Thoracic aorta (tissue), 2 donors: ENCODE measurements around the gene DDX39A. TPM values are rescaled to one million over a fixed set of nuclear protein-coding genes. Genes with fewer than 3 reads are reported as not detected.

Experiments used
- ATAC-seq: fragments of 150-250 bp; one replicate; pipeline ENCODE4 v1.8.0; 2017; ENCODE audit warnings: low read depth; ENCODE audit not compliant: insufficient number of reproducible peaks, low FRiP score
- DNase-seq: peaks from one replicate; pipeline ENCODE4 v3.0.0-alpha.2; 2020; ENCODE audit warnings: low spot score
- H3K27ac ChIP-seq, 2 donors: fragments of 200-600 bp; sonication (generic); 1 replicate in 1 of 2; 2 replicates in 1 of 2; pipeline ENCODE4 v1.5.1; 2016; ENCODE audit warnings: mild to moderate bottlenecking in 2 of 2, moderate library complexity in 2 of 2
- H3K27me3 ChIP-seq: fragments of 200-600 bp; sonication (generic); replicated peaks from 2 replicates; pipeline ENCODE4 v1.6.0; 2016; ENCODE audit warnings: mild to moderate bottlenecking; ENCODE audit not compliant: insufficient read depth
- H3K36me3 ChIP-seq: fragments of 200-600 bp; sonication (generic); one replicate; pipeline ENCODE4 v1.5.1; 2016
- H3K4me1 ChIP-seq, 2 donors: fragments of 200-600 bp; sonication (generic); 1 replicate in 1 of 2; 2 replicates in 1 of 2; pipeline versions ENCODE4 v1.5.1 to v1.6.0; 2016; ENCODE audit warnings: low read depth in 2 of 2, mild to moderate bottlenecking in 1 of 2; ENCODE audit not compliant: control insufficient read depth in 1 of 2
- H3K4me3 ChIP-seq: fragments of 200-600 bp; sonication (generic); 2 replicates; pipeline ENCODE4 v1.5.1; 2016; ENCODE audit warnings: mild to moderate bottlenecking
- H3K9me3 ChIP-seq: fragments of 200-600 bp; sonication (generic); 2 replicates; pipeline ENCODE4 v1.5.1; 2016
- total RNA-seq, 2 donors: library from RNA; depleted of rRNA; stranded (reverse); fragments of >200 nt; gene quantifications; one replicate each; pipeline versions ENCODE4 v1.1.0 to v1.2.3, GENCODE V29; 2016
- TF ChIP-seq, protein P1 (sequence below): fragments of 200-600 bp; sonication (generic); IDR thresholded peaks from one replicate; pipeline ENCODE4 v1.5.1; 2019; ENCODE audit warnings: antibody characterized with exemption

The DDX39A gene
- total RNA-seq, 2 donors from 2014 or later: 77.4 to 81.6 TPM

DNA sequence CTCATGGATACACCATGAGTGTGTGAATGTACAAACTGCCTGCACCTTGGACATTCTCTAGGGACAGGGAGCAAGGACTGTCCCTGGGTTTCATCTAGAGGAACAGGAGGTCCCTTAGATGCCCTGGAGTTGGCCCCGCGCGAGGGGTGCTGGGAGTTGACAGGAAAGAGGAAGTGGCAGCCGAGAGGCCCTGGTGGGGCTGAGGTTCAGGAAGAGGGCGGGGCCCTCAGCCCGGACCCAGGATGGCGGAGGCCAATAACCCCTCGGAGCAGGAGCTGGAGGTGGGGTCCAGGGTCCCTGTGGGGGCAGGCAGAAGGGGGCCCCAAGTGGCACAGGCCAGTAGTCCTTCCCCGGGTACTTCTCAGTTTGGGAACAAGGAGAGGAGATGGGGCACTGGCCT is 20.9 kb upstream of the DDX39A start:
- ATAC-seq: no peak
- DNase-seq: no peak
- Histone ChIP-seq H3K27me3 (no peaks in the 10 kb centered on the region), H3K9me3 (no peaks in the 10 kb centered on the region), H3K27ac (no peak overlapping the region), H3K36me3 (peaks cover 35% of the 10 kb centered on the region), H3K4me1 (peaks cover 5 to 10% of the 10 kb centered on the region in 2 donors), H3K4me3 (peak overlapping the region; percentile 57)
- TF ChIP-seq, protein P1, sequence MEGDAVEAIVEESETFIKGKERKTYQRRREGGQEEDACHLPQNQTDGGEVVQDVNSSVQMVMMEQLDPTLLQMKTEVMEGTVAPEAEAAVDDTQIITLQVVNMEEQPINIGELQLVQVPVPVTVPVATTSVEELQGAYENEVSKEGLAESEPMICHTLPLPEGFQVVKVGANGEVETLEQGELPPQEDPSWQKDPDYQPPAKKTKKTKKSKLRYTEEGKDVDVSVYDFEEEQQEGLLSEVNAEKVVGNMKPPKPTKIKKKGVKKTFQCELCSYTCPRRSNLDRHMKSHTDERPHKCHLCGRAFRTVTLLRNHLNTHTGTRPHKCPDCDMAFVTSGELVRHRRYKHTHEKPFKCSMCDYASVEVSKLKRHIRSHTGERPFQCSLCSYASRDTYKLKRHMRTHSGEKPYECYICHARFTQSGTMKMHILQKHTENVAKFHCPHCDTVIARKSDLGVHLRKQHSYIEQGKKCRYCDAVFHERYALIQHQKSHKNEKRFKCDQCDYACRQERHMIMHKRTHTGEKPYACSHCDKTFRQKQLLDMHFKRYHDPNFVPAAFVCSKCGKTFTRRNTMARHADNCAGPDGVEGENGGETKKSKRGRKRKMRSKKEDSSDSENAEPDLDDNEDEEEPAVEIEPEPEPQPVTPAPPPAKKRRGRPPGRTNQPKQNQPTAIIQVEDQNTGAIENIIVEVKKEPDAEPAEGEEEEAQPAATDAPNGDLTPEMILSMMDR: no peak

DNA sequence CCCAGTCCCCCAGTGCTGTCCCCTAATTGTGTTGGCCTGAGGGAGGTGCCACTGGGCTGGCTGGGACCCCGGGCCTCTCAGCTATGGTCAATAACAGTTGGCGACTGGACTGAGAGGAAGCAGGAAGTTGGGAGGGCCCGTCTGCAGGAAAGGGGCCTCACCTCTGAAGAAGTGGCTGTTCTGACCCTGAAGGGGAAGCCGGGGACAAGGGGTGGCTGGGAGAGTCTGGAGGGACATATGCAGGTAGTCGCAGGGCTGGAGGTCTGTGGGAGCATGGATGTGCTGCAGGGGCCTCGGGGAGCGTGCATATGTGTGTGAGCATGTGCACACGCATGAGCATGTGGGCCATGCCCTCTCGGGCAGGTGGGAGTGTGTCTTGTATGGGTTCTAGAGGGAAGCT is 19.9 kb upstream of the DDX39A start:
- peaks cover 25% of the 10 kb centered on the region for H3K36me3 ChIP-seq
- ATAC-seq (no peak), DNase-seq (no peak)
- peaks cover 15 to 20% of the 10 kb centered on the region in 2 donors for H3K4me1 ChIP-seq
- TF ChIP-seq, protein P1: no peak
- no peaks in the 10 kb centered on the region for H3K9me3 ChIP-seq
- H3K27me3 ChIP-seq: no peaks in the 10 kb centered on the region
- no peak overlapping the region for H3K27ac ChIP-seq
- H3K4me3 ChIP-seq: no peak overlapping the region

DNA sequence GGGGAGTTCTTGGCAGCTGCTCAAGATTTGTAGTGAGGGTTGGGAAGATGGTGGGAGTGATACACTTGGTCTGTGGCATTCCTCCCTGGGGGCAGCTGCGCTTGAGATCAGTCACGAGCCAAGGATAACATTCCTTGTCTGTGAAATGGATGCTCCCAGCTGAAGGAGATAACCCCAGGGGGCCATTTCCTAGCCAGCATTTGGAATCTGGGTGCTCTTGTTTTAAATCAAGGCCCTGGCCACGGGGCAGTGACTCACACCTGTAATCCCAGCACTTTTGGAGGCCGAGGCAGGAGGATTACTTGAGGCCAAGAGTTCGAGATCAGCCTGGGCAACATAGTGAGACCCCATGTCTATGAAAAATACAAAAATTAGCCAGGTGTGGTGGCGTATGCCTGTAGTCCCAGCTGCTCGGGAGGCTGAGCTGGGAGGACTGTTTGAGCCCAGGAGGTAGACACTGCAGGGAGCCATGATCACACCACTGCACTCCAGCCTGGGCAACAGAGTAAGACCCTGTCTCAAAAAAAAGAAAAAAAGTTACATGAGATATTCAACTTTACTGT is 18.5 kb upstream of the DDX39A start:
- Histone ChIP-seq H3K27me3 (no peaks in the 10 kb centered on the region), H3K4me1 (peaks cover 18 to 24% of the 10 kb centered on the region in 2 donors), H3K36me3 (peaks cover 13% of the 10 kb centered on the region), H3K9me3 (no peaks in the 10 kb centered on the region), H3K4me3 (no peak overlapping the region), H3K27ac (no peak overlapping the region)
- TF ChIP-seq, protein P1: no peak
- DNase-seq (no peak), ATAC-seq (no peak)

DNA sequence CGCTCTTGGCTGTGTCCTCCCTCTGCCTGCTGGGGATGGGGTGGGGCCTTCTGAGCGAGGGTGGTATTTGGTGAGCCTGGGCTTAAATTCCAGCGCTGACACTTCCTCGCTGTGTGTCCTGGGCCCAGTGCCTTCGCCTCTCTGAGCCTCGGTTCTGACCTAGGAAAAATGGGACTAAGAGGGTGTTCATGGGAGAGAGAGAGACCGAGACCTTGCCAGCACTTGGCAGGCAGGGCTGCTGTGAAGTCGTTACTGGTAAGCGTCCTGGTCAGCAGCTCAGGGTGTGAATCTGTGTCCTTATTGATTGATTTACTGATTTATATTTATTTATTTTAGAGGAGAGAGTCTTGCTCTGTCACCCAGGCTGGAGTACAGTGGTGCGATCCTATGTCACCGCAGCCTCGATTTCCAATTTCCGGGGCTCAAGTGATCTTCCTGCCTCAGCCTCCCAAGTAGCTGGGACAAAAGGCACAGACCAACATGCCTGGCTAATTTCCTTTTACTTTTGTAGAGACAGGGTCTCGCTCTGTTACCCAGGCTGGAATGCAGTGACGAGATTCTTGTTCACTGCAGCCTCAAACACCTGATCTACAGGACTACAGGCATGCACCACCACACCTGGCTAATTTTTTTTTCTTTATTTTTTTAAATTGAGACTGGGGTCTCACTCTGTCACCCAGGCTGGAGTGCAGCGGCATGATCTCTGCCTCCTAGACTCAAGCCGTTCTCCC is 16.3 kb upstream of the DDX39A start:
- H3K9me3 ChIP-seq: no peaks in the 10 kb centered on the region
- H3K27me3 ChIP-seq: no peaks in the 10 kb centered on the region
- peaks cover 15 to 36% of the 10 kb centered on the region in 2 donors for H3K4me1 ChIP-seq
- H3K36me3 ChIP-seq: no peaks in the 10 kb centered on the region
- H3K4me3 ChIP-seq: peak overlapping the region; percentile 95
- peak overlapping the region; percentile 70 to 82 for H3K27ac ChIP-seq
- DNase-seq (no peak), ATAC-seq (no peak)
- TF ChIP-seq, protein P1: no peak

DNA sequence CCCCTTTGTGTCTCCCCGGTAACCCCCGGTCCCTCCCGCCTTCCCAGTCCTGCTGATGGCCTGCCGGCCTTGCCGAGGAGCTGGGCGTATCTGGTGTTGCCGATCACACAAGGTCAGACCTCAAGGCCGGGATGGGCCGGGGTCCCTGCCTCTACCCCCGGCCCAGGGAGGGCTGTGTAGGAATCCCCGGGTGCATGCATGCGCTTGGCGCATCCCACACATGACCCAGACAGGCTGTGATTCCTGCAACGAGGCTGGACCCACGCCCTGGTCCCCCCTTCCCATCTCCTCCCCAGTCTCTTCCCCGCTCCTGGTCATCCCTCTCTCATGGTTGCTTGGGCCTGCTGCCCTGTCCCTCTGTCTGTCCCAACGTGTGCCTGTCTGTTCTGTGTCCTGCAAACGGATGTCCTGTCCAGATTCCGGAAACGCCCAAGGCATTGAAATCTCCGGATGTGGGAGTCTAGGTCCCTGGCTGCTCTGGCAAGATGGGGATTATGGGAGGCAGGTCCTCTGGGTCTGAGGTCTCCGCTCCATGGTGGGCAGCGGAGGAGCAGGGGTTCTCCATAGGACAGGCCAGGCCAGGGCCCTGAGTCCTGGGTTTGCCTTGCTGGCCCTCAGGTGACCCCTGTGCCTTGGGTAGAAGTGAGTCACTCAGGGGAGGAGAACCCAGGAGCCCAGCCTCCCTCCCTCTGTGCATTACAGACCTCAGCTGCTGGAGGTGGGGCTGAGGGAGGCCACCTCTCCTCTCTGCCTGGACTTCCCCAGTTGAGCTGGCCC is 15.6 kb upstream of the DDX39A start:
- H3K9me3 ChIP-seq: no peaks in the 10 kb centered on the region
- peaks cover 12 to 36% of the 10 kb centered on the region in 2 donors for H3K4me1 ChIP-seq
- peak overlapping the region; percentile 70 to 82 for H3K27ac ChIP-seq
- peak overlapping the region; percentile 95 for H3K4me3 ChIP-seq
- TF ChIP-seq, protein P1: no peak
- ATAC-seq (peak; percentile 57), DNase-seq (peak; percentile 36)
- H3K27me3 ChIP-seq: no peaks in the 10 kb centered on the region
- no peaks in the 10 kb centered on the region for H3K36me3 ChIP-seq
